Adrenal gland (tissue), 12 donors: ENCODE results near the gene ACCS. TPM values are rescaled to one million over a fixed set of nuclear protein-coding genes. Genes with fewer than 3 reads are reported as not detected.

ENCODE experiments used
- DNase-seq, 7 donors: peaks; one replicate each; pipeline ENCODE4 v3.0.0-alpha.2; 2019 to 2020
- H3K27ac ChIP-seq, 5 donors: fragments of 200-600 bp; sonication (generic) in 4 of 5; 1 replicate in 3 of 5; 2 replicates in 2 of 5; pipeline versions ENCODE4 v1.5.1 to v1.8.0; 2016 to 2020; ENCODE audit warnings: mild to moderate bottlenecking in 1 of 5
- H3K27me3 ChIP-seq: fragments of 200-600 bp; 2 replicates; pipeline ENCODE4 v1.8.0; 2021
- H3K36me3 ChIP-seq, 2 donors: fragments of 200-600 bp; replicated peaks in 1 of 2; 1 replicate in 1 of 2; 2 replicates in 1 of 2; pipeline versions ENCODE4 v1.5.1 to v1.8.0; 2018 to 2022
- H3K4me1 ChIP-seq, 2 donors: fragments of 200-600 bp; replicated peaks in 1 of 2; 1 replicate in 1 of 2; 2 replicates in 1 of 2; pipeline versions ENCODE4 v1.5.1 to v1.8.0; 2018 to 2021
- H3K4me3 ChIP-seq, 4 donors: fragments of 200-600 bp; sonication (generic) in 3 of 4; one replicate each; pipeline ENCODE4 v1.5.1; 2016 to 2018
- H3K9me3 ChIP-seq, 3 donors: fragments of 200-600 bp; sonication (generic) in 1 of 3; replicated peaks in 1 of 3; 1 replicate in 2 of 3; 2 replicates in 1 of 3; pipeline versions ENCODE4 v1.5.1 to v1.8.0; 2016 to 2021
- POLR2A ChIP-seq, 2 donors: fragments of 450-650 bp; IDR thresholded peaks; one replicate each; pipeline ENCODE4 v1.6.1; 2017; ENCODE audit warnings: antibody characterized with exemption in 2 of 2, mild to moderate bottlenecking in 2 of 2, moderate library complexity in 1 of 2
- WGBS, 4 donors: extraction: QIAGEN DNeasy Blood & Tissue Kit in 2 of 4; methylation state at CpG; one replicate each; pipeline versions ENCODE4 v1.1.5 to v1.1.7; 2013 to 2017; 5-methylcytosine and 5-hydroxymethylcytosine counted together
- intact Hi-C, 2 donors: fragments of 100-400 bp; cut with DNase I; formaldehyde crosslinking; loops; one replicate each; pipeline versions ENCODE4 v1.14.1 to v1.15.0; 2022 to 2023
- polyA plus RNA-seq, 3 donors: library from polyadenylated mRNA; stranded (reverse); fragments of 200-250 nt in 2 of 3; fragments of 350-450 nt in 1 of 3; fragmentation: Illumina TruSeq in 1 of 3; extraction: RNeasy Lipid Tissue Mini Kit (QIAGEN cat#74804) in 1 of 3; gene quantifications; one replicate each; pipeline ENCODE4 v1.2.3, GENCODE V29; 2013 to 2014
- total RNA-seq, 9 donors: library from RNA; depleted of rRNA in 4 of 9; stranded (reverse); fragments of >200 nt in 4 of 9; fragments of 120-200 nt in 1 of 9; fragmentation: NEBNext Ultra II Directional in 1 of 9; extraction: Animal tissue kit (Norgen Biotek cat#: 25700) in 1 of 9; gene quantifications; one replicate each; pipeline versions ENCODE4 v1.1.0 to v1.2.4, GENCODE V29; 2013 to 2023
- TF ChIP-seq, protein P1 (sequence below), 6 experiments: fragments of 450-650 bp in 4 of 6; fragments of 200-600 bp in 2 of 6; sonication (generic) in 1 of 6; IDR thresholded peaks; 1 replicate in 5 of 6; 2 replicates in 1 of 6; pipeline versions ENCODE4 v1.5.1 to v1.8.0; 2016 to 2021; ENCODE audit warnings: antibody characterized with exemption in 6 of 6, mild to moderate bottlenecking in 2 of 6, moderate library complexity in 1 of 6
- donor health status: healthy with polysubstance abuse.
- donor health status: Bipolar disorder and iron deficiency.
- donor health status: DM: yes; HTN: yes; CAD: no.
- donor health status: DM: no; HTN: no; CAD: no.
- donor health status: DM: no; HTN: no; CAD: no.
- donor health status: DM: yes; HTN: yes; CAD: no.

The ACCS gene
- total and polyA plus RNA-seq, 12 donors, result 9.8 to 195 (median 41.4) TPM

- Histone ChIP-seq H3K36me3 (no peaks in the 10 kb centered on the region), H3K27ac (no peak overlapping the region), H3K4me1 (no peaks in the 10 kb centered on the region), H3K9me3 (no peaks in the 10 kb centered on the region), H3K27me3 (no peaks in the 10 kb centered on the region), H3K4me3 (no peak overlapping the region)
- intact Hi-C loops, result no loop called here
- WGBS, 4 donors, result 81 to 94% (median 91%) methylated on average over 2 of the region's 2 CpGs
- DNase-seq, result no peak
- TF ChIP-seq, protein P1, sequence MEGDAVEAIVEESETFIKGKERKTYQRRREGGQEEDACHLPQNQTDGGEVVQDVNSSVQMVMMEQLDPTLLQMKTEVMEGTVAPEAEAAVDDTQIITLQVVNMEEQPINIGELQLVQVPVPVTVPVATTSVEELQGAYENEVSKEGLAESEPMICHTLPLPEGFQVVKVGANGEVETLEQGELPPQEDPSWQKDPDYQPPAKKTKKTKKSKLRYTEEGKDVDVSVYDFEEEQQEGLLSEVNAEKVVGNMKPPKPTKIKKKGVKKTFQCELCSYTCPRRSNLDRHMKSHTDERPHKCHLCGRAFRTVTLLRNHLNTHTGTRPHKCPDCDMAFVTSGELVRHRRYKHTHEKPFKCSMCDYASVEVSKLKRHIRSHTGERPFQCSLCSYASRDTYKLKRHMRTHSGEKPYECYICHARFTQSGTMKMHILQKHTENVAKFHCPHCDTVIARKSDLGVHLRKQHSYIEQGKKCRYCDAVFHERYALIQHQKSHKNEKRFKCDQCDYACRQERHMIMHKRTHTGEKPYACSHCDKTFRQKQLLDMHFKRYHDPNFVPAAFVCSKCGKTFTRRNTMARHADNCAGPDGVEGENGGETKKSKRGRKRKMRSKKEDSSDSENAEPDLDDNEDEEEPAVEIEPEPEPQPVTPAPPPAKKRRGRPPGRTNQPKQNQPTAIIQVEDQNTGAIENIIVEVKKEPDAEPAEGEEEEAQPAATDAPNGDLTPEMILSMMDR (IDR thresholded peaks at IDR 0.05), result no peak
- TF ChIP-seq POLR2A (IDR thresholded peaks at IDR 0.05), result no peak
These were observed 19.9 kb upstream of the ACCS start for GRCh38 chr11:44046182-44046581.

DNA sequence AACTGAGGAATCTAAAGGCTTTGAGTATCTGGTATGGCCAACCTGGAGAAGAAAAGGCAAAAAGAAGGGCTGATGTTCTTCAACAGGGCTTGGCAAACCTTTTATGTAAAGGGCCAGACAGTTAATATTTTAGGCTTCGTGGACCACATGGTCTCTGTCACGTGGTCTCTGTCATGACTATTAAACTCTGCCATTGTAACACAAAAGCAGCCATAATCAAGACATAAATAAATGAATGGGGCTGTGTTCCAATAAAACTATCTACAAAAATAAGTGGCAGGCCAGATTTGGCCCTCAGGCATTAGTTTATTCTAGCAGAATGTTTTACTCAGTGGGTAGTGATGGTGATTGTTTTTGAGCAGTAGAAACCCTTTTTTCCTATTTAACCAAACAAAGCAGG lies 18.8 kb upstream of the ACCS start:
- 61 to 83% (median 78%) methylated on average over 2 of the region's 2 CpGs for WGBS, 4 donors
- TF ChIP-seq POLR2A (IDR thresholded peaks at IDR 0.05), result no peak
- TF ChIP-seq, protein P1 (IDR thresholded peaks at IDR 0.05), result no peak
- Histone ChIP-seq H3K27ac (no peak overlapping the region), H3K4me3 (no peak overlapping the region), H3K9me3 (no peaks in the 10 kb centered on the region), H3K27me3 (no peaks in the 10 kb centered on the region), H3K36me3 (no peaks in the 10 kb centered on the region), H3K4me1 (no peaks in the 10 kb centered on the region)
- no peak for DNase-seq
- intact Hi-C loops, result no loop called here

DNA sequence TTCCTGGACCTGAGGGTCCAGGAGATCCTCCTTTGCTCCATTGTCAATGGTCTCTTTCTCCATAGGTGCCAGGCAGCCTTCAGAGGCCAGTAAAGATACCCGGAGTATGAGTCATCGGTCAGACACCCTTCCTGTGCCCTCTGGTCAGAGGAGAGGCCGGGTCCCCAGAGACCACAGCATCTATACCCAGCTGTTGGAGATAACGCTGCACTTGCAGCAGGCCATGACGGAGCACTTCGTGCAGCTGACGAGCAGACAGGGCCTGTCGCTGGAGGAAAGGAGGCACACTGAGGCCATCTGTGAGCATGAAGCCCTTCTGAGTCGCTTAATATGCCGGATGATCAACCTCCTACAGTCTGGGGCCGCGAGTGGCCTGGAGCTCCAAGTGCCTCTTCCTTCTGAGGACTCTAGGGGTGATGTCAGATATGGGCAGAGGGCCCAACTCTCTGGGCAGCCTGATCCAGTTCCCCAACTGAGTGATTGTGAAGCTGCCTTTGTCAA lies 18.1 kb upstream of the ACCS start, which contains the start of gene ACCSL:
Gene ACCSL (plus strand): TSS at position 51 of the 501 bp plus-strand sequence. CDS start 56 bp downstream, at position 107.
- intact Hi-C loops, result no loop called here
- no peaks in the 10 kb centered on the region for H3K9me3 ChIP-seq
- no peak for TF ChIP-seq POLR2A (IDR thresholded peaks at IDR 0.05)
- TF ChIP-seq, protein P1 (IDR thresholded peaks at IDR 0.05), result no peak
- no peaks in the 10 kb centered on the region for H3K27me3 ChIP-seq
- 85 to 92% (median 87%) methylated on average over 4 to 12 of the region's 12 CpGs for WGBS, 4 donors
- no peak within 1 kb of the TSS for H3K4me3 ChIP-seq
- H3K27ac ChIP-seq, result no peak within 1 kb of the TSS
- H3K36me3 ChIP-seq, result no peaks in the 10 kb centered on the region
- H3K4me1 ChIP-seq, result no peaks in the 10 kb centered on the region
- peak in 2 of 7 donors; percentile 11 to 46 for DNase-seq

DNA sequence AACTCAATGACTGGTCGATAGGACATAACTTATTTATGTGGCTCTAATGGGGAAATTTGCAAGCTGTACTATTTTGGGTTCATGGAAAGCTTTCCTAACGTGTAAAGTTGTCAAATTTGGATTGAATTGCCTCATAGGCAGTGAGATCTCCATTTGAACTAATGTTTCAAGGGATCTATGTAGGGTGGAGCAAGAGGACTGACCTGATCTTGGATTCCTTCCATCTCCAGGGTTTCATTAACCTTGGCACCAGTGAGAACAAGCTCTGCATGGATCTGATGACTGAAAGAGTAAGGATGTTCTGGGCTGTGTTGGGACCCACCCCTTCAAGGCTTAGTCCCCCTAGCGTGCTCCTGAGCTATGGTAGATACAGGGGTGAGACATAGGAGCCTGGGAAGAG lies 16.2 kb upstream of the ACCS start:
- Histone ChIP-seq H3K27me3 (no peaks in the 10 kb centered on the region), H3K4me1 (no peaks in the 10 kb centered on the region), H3K27ac (no peak overlapping the region), H3K9me3 (no peaks in the 10 kb centered on the region), H3K4me3 (no peak overlapping the region), H3K36me3 (no peaks in the 10 kb centered on the region)
- TF ChIP-seq POLR2A (IDR thresholded peaks at IDR 0.05), result no peak
- TF ChIP-seq, protein P1 (IDR thresholded peaks at IDR 0.05), result no peak
- peak in 1 of 7 donors; percentile 4 for DNase-seq
- intact Hi-C loops, result no loop called here
- WGBS, 4 donors, result 71 to 83% (median 81%) methylated on average over 3 of the region's 3 CpGs
